Measurements from ENCODE around the gene HGS.

The HGS gene

GRCh38 chr17:81656835-81657234, 27.0 kb upstream of the HGS start:
- no peak for DNase-seq

DNA sequence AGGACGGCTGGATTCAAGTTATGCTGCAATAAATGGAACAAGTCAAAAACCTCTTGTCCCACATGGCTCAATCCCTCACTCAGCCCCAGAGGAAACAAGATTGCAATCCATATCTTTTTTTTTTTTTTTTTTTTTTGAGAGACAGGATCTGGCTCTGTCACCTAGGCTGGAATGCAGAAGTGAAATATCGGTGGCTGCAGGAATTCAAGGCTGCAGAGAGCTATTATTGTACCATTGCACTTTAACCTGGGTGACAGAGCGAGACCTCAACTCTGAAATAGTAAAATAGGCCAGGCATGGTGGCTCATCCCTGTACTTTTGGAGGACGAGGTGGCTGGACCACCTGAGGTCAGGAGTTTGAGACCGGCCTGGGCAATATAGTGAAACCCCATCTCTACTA, 24.8 kb upstream of the HGS start:
- no peak for DNase-seq

- no peak for DNase-seq
Measured at GRCh38 chr17:81660441-81660840, 23.4 kb upstream of the HGS start.

DNA sequence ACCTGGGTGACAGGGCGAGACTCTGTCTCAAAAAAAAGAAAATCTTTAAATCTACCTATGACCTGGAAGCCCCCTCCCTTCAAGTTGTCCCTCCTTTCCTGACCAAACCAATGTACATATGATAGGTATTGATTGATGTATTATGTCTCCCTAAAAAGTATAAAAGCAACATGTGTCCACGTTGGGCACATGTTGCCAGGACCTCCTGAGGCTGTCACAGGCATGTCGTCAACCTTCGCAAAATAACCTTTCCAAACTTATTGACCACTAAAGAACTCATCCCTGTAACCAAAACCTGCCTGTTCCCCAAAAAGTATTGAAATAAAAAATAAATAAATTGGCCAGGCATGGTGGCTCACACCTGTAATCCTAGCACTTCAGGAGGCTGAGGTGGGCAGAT, 21.8 kb upstream of the HGS start:
- no peak for DNase-seq

GRCh38 chr17:81664051-81664470, 19.8 kb upstream of the HGS start:
- DNase-seq: no peak

DNA sequence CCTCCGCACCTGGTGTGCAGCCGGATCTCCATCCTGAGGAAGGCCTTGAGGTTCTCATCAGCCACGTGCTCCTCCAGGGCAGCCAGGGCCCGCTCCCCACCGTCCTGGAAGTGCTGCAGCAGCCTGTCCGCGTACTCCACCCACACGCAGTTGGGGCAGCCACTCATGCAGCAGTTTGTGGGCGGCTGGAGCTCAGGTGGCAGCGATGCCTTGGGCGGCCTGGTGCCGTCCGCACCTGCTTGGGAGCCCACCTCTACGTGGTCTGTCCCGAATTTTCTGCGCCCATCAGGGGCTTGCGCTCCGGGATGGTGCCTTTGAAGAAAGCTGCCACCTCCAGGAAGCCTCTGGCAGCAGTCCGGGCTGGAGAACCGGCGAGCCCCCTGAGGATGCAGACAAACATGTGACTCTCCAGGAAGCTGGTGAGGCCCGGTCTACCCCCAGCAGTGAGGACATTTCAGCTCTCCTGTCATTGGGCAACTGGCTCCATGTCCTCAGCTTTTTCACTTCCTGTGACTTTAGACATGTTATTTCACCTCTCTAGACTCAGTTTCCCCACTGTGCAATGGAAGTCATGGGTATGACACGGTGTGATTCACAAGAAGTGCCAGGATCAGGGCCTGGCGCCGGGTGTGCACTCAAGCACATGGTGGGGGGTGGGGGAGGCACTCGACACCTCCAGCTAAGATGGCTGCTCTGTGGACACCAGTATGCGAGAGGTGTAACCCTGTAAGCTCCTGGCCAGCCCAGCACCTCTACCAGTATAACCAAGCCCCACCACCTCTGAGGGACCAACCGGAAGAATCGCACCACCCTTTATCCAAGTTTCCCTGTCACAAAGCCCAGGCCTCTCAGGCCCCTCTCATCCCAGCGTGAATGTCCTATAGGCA, 18.4 kb upstream of the HGS start:
- DNase-seq: no peak

GRCh38 chr17:81666092-81666341, 17.8 kb upstream of the HGS start:
- no peak for DNase-seq

DNA sequence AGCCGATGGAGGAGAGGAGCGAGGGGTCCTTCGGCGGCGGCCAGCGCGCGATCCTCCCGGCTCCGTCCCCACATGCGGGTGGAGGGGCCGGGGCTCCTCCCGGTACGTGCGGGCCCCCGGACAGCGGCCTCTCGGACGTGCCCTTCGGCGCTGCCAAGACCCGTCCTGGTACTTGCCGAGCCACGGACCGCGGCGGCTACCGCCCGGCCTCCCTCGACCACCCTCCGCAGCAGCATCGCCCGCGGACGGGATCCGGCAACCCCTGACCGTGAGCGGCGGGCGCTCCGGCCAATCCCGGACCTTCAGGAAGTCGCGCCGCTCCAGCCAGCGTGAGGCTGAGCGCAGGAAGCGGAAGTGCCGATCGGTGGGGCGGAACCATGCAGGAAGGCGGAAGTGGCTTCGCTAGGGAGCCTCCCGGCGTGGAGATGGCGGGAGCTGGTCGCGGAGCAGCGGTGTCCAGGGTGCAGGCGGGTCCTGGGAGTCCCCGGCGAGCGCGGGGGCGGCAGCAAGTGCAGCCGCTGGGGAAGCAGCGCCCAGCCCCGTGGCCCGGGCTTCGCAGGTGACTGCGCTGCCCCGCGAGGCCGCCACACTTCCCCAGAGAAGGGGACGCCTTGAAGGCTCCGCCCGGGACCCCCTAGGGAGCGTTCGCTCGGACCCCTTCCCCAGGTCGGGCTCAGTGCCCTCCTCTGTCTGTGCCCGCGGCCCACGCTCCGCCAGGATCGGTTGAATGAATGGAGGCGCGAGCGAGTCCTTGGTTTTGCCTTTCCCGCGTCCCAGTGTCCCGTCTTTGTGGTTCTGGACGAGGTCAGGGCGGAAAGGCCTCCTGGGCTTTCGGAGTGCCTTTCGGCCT, 17.2 kb upstream of the HGS start, which contains the start of the genes CCDC137 and OXLD1:
TSS of gene CCDC137 (plus strand) at position 396 of the 850 bp plus-strand sequence. CDS start at position 426, 30 bp downstream.
TSS of gene OXLD1 (minus strand) at position 264 of the 850 bp plus-strand sequence. CDS start at position 236, 28 bp downstream.
- peak; percentile 95 for DNase-seq

DNA sequence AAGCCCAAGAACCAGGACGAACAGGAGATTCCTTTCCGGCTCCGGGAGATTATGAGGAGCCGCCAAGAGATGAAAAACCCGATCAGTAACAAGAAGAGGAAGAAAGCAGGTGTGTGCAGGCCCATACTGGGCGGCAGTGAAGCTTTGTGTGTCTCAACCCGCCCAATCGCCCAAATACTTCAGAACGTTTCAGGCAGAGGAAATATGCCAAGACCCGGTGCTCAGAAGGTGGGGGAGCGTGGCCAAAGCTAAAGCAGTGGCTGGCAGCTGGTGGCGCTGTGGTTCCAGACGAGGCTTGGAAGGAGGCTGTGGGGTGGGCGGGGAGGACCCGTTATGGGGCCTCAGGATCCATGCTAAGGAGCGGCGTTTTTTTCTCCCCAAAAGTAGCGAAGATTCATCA, 16.1 kb upstream of the HGS start:
- no peak for DNase-seq

GRCh38 chr17:81672504-81672903, 11.3 kb upstream of the HGS start:
- DNase-seq: no peak

GRCh38 chr17:81672954-81673353, 10.9 kb upstream of the HGS start:
- DNase-seq: no peak

DNA sequence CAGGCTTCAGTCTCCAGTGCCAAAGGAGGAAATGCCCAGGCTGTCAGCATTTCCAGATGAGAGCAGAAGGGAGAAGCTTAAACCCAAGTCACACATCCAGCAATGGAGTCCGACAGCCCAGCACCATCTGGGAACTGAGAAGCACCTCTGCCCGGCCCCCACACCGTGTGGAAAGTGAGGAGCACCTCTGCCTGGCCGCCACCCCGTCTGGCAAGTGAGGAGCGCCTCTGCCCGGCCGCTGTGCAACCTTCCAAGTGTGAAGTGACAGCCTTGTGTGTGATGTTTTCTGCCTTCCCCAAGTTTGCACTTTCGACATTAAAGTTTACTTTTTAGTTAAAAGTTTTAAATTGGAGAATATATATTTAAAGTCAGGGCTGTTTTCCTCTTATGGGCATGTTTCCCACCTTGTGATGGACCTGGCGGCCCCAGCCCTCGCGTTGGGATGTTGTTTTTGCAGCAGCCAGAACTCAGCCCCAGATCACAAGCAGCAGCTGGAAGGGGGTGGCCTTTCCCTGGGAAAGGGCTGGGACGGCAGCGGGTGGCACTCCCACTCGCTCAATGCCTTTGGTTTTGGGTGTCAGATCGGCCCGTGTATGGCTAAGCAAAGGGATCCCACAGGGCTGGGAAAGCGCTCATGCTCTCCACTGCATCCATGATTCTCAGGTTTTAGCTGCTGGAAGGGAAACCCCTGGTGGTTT, 10.1 kb upstream of the HGS start:
- no peak for DNase-seq

- peak; percentile 32 for DNase-seq
Measured at GRCh38 chr17:81675515-81676221, 8.1 kb upstream of the HGS start.

GRCh38 chr17:81676906-81677305, 6.9 kb upstream of the HGS start:
- no peak for DNase-seq

DNA sequence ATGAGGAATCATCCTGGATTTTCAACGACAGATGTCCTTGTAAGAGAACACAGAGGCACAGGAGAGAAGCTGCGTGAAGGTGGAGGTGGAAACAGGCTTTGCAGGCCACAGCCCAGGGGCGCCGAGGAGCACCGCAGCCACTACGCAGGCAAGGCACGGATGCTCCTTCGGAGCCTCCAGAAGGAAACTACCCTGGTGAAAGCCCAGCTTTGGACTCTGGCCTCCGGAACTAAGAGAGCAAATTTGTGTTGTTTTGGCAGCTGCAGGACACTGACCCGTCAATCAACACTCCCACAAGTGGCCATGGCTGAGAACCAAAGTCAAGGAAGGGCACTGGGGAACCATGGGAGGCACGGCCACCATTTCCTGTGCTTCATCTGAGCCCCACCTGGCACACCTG, 3.7 kb upstream of the HGS start:
- no peak for DNase-seq

DNA sequence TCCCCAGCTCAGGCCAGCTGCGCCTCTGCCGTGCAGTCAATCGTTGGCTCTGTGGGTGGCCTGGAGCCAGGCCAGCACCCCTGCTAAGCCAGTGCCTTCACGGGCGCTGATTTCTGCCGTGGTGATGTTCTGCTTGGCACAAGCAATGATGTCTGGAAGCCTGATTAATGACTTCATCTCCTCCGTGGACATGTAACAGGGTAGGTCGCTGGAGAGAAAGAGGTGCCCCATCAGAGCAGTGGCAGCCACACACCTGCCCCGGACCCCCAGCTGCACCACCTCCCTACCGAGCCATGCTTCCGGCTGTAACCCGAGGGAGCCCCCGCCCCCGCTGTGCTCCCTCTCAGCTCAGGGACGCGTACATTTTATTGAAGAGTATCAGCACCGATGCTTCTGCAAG, 2.1 kb upstream of the HGS start:
- DNase-seq: no peak

- no peak for DNase-seq
Measured at GRCh38 chr17:81682565-81683207, 1.1 kb upstream of the HGS start.

GRCh38 chr17:81683208-81683583, 615 bp upstream of the HGS start:
- DNase-seq: peak; percentile 59

DNA sequence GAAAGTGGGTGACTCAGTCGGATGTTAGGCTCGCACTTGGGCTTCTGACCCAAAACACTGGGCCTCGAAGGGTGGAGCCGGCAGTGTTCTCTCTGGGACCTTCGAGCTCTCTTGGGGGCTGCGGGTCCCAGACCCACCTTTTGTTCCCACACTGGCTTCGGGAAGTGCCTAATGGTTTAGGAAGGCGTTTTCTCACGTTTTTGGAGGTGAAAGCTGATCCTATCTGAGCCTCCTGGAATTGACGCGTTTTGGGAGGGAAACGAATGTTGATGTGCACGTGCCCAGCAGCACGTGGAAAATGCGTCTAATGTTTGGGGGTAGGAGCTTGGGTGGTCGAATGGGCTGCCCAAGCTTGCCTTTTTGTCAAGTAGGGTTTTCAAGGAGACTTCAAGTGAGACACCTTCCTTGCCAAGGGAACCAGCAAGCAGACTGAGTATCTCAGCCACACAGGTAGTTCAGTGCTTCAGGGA, 666 bp downstream of the HGS start:
- DNase-seq: no peak

DNA sequence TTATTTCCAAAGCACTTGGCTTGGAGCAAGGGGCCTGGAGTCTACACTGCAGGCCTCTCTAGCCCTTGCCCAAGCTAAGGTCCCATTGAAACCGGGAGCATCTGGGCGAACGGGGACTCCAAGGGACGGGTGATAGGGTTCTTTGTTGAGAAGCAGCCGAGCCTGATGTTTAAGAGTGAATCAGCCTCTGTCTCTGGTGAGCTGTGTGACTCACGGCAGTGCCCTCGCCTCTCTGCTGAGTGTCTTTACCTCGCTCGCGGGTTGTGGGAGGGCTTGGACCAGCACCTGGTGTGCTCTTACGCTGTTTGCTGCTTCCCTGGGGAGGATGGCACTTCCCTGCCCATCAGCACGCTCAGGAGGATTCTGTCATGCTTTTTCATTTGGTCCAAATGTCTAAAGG, 1.3 kb downstream of the HGS start:
- no peak for DNase-seq

- no peak for DNase-seq
Measured at GRCh38 chr17:81686614-81687013, 2.8 kb downstream of the HGS start.

Measured in retina (tissue), 1 donor.